ENCODE measurements around the gene MACROD2.

The MACROD2 gene

DNA sequence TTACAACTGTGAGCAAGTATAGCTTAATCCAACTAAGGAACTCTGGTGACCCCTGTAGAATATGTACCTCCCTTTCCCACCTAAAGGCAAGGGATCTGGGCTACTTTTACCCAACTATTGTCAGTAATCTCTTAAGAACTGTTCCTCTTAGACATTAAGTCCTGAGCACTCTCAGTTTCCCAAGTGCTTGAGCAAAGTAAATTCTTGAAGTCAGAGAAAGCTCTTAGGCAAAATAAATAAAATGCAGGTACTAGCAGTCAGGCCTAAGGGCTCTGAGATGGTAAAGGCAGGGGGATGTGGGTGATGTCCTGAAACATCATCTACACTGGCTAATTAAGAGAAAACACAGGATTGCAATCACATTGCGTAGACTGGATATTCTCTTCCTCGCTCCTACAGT, 788.5 kb downstream of the MACROD2 start:
- no peak for DNase-seq

DNA sequence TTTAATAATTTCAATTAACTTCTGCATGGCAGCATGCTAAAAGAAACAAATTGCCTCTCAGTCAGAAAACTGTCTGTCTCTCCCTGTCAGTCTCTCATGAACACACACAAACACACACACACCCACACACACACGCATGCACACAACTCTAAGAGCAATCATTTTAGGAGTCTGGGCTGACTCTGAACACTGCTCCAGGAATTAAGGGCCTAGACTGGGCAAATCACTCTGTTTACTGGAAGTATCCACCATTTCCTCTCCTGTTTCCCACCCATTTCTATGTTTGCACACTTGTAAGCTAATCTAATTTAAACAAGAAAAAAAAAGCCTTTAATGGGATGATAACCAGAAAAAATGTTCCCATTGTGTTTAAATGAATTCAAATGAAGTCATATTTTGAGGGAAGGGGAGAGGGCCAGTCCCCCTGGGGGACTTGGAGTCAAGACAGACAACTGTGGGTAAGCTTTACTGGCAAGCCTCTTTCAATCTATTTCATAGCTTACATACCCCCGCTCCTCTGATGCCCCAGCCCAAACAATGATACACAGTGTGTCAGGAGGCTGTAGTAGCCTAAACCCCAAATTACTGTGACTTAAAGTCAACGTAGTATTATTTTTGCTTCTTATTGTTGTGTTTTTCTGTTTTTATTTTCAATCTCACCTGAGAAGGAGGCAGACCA, 789.9 kb downstream of the MACROD2 start:
- DNase-seq, result no peak

DNA sequence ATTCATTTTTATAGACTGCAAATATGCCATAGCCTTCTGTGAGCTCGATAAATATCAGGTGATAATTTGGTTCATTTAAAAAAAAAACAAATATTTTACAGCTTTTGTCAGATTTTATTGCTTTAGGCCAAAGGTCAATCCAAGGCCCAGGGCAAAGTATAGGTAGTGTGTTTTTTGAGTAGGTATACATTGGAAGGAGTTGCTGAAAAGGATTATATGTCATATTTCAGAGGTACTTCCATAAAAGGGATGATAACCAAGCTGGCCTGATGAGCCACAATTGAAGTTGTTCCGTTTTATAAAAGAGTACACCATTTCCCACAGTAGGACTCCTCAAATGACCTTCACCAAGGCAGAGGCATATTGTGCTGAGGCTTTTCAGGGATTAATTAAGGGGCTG, 794.9 kb downstream of the MACROD2 start:
- no peak for DNase-seq

DNA sequence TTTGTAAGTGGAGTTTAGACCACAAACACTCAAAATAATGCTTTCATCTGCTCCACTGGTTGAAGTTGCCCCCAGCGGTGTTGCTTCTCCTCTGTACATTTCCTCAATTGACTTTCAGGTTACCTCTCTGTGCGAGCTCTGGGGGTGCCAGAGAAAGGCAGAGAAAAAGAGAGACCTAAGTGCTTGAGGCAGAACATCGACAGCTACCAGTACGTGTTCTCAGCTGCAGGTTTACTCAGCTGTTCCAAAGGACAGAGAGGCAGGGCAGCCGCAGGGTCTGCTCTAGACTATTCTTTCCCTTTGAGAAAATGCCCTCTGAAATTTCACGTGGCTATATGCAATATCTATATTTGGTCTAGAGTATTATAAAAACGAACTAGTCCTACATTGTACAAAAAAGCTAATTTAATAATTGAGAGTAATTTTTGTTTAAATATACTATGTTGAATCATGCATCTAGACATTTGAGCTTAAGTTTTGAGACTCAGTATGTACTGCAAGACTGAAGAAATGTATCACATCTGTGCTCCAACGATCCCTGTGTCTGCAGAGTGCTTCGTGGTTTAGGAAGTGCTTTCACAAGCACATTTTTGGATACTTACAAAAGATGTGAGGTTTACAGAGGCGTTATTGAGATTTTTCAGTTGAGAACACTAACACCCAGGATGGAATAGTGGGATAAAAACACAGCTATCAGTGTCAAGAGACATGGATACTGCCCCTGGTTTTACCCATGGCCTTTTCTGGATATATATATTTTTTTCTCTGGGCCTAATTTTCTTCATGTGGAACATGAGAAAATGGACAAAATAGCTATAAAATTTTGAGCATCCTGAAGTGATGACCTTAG, 795.7 kb downstream of the MACROD2 start:
- no peak for DNase-seq

DNA sequence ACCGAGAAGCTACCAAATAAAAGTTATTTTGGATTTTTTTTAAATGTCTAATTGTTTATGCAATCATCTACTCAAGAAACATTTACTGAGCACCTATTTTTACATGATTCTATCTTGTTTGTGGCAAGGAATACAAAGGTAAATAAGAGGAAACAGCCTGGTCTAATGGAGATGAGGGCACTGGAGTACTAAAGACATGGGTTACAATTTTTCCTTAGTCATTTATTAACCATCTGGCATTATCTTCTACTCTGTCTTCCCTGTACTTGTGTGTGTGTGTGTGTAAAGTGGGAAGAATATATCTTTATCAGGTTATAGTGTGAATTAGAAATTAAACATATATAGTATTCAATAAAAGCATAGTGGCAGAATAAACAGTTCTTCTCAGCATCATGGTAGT, 797.6 kb downstream of the MACROD2 start:
- DNase-seq, result no peak

DNA sequence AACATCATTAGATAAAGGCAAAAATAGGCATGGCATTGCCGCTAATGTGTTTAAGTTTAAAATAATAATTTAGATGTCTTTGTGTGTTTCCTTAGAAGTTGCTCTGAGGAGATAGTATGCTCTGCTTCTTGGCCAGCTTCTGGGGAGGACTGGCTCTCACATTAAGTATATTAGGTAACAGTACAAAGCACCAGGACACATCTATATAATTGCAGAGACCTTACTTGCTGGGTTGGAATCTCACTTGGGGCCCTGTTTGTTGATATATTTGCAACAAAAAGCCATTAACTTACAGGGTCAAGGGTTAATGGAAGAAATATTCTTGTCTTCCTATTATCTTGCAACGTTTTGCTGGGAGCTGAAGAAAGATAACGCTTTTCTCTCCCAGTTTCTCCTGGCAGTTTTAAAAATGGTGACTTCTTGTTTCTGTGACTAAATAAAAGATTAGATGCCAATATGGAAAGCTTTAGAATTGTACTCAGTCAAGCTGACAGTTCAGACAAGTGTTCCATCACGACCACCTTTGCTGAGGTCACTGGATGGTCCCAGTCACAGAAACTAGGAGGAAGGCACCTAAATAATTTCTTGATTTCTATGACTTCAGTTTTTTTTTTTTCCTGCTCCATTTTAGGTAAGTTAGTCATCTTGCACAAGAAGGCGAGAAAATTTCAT, 804.4 kb downstream of the MACROD2 start:
- DNase-seq, result no peak

DNA sequence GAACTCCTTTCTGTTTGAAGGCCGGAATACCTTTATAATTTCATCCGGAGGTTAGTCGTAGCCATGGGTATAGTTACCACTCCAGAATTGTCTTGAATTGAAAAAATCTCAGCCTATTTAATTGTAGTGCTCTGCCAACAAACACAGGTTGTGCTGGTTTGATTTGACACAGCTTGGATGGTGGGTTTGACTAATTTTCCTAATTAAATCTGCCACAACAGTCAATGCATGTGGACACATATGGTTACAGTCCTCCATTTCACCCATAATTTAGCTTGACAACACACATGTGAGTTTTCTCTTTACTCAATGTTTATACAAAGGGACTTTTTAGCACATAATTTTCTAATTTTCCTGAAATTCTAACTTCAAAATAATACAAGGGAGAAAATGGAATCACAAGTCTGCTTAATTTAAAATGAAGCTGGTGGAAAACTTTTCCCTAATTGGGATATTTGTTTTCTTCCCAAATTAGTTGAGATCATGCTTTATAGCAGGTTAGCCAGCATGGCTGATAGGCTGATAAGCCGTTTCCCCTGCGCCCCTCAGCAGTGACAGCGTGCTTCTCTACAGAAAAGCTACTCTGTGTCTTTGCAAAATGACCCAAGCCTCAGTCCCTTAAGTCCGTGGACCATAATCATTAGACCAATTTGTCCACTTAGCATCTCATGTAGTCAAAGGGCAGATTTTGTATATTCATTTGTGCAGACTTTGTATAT, 805.5 kb downstream of the MACROD2 start:
- DNase-seq, result no peak

DNA sequence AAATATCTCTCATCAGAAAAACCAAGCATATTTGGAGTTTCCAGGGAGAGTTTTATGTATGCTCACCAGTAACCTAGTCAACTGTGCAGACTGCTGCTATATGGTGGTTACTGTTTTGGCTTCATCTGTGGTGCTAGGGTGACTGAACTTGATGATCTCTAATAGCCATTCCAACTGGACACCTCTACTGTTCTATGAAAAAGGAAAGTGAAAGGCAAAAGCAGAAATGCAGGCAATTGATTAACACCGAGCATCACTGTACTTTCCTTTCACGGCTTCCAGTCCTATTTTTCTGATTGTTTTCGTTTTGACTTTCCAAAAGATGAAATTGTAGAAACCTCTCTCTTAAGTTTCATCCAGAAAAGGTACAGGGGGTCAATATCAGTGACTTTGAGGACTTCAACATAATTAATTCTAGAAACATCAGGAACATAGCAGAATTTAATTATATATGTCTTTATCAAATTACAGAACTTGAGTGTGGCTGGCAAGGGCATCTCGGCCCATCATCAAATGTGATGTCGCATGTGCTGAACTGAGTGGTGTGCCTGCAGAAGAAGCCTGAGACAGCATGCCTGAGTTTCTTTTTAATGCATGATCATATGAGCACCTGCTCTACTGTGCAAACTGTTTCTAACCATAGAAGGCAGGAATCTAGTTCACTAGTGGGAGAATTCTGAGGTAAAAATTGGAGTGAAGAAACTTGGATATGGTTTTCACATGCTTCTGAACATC, 806.4 kb downstream of the MACROD2 start:
- no peak for DNase-seq

DNA sequence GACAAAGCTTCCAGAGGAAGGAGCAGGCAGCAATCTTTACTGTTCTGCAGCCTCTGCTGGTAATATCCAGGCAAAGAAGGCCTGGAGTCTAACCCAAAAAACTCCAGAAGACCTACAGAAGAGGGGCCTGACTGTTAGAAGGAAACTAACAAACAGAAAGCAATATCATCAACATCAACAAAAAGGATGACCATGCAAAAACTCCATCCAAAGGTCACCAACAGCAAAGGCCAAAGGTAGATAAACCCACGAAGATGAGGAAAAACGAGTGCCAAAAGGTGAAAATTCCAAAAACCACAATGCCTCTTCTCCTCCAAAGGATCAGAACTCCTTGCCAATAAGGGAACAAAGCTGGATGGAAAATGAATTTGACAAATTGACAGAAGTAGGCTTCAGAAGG, 811.9 kb downstream of the MACROD2 start:
- DNase-seq, result no peak

DNA sequence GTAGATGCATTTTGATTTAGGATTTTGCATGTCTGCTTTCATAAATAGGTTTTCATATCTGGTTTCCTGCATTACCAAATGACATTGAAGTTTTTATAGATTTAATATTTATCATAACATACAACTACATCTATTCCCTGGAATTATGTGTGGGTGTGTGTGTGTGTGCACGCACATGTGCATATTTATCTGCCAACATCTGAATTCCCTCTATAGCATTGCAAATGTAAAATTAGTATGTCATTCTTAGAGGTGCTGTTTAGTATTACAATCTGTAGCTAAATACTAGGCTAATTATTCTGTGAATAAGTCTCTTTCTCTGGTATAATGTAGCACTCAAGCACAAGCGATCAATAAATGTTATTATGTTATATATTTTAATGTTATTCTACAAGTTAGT, 820.0 kb downstream of the MACROD2 start:
- DNase-seq, result no peak

DNA sequence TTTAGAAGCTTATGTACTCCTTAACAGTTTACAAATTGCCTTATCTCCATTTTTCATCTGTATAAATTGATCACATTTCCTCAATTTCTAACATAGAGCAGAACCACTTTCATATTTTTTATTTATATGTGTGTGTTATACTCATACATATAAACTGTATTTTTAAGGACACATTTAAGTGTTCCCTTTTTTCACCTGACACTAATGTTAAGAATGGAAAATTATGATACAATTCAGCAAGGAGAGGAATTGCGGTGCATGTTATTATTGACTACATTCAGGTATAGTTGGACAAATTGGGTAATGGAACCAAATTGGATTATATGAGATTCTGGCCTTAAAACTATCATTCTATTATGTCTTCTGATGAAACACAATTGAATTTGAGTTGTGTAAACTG, 821.2 kb downstream of the MACROD2 start:
- DNase-seq, result no peak

DNA sequence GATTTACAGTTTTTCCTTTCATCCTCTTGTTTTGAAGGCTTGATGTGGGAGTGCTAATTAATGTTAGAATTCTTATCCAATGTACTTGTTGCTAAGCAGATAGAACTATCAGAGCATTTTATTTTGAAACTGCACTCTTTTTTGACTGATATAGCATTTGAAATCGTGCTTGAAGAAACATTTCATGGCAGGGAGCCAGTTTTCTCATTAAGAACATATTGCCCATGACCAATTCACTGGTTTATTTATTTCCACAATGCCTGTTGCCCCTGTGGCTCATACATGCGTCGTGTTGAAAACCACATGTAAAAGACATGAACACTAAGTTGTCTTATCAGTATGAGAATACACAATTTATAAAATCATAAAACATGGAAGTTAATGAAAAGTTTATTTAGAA, 821.8 kb downstream of the MACROD2 start:
- DNase-seq, result no peak

DNA sequence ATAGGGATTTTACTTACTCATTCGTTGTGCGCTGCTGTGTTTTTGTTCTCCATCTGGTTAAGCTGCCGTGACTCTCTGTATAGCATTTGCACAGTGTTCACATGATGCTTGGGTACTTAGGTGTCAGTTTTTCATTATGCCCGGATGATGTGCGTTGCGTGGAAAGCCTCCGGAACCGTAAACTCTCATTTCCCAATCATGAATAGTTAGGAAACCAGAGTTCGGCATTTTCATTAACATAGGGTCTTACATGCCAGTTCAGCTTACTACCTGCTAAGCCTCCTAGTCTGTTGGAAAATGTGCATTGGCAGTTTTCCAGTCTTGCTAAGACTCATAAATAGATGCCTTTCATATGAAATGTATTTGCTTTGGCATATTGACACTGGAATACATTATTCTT, 825.5 kb downstream of the MACROD2 start:
- no peak for DNase-seq

DNA sequence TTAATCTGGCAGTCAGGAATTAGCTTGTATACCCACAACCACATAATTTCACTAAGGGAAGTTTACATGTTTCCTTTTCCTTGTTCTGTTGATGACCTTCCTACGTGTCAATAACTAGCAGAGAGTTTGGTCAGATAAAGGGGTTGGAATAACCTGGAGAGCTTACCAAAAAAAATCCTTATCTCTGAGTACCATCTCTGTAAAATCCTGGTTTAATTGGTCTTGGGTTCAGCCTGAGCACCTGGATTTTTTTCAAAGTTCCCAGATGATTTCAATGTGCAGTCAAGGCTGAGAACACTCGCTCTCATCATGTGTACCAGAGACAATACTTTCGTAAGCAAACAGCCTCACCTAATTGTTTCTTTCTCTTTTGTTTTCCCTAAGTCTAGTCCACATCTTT, 825.9 kb downstream of the MACROD2 start:
- no peak for DNase-seq

DNA sequence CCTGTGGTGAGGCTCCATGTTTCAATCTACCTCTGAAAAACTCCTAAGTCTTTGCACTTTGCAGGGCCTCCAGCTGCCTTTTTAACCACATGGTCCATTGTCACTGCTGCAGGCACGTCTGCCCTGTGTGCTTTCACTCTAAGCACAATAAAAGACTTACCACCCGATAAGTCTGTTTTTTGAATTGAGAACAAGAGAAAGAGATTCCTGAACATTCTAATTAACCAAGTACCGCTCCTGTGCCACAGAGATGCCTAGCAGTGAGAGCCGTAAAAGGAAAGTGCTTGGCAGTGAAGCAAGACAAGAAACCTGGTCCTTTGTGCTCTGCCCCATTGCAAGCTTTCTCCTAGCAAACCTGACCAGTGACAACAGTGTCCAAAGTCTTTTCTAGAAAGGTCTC, 829.7 kb downstream of the MACROD2 start:
- no peak for DNase-seq

DNA sequence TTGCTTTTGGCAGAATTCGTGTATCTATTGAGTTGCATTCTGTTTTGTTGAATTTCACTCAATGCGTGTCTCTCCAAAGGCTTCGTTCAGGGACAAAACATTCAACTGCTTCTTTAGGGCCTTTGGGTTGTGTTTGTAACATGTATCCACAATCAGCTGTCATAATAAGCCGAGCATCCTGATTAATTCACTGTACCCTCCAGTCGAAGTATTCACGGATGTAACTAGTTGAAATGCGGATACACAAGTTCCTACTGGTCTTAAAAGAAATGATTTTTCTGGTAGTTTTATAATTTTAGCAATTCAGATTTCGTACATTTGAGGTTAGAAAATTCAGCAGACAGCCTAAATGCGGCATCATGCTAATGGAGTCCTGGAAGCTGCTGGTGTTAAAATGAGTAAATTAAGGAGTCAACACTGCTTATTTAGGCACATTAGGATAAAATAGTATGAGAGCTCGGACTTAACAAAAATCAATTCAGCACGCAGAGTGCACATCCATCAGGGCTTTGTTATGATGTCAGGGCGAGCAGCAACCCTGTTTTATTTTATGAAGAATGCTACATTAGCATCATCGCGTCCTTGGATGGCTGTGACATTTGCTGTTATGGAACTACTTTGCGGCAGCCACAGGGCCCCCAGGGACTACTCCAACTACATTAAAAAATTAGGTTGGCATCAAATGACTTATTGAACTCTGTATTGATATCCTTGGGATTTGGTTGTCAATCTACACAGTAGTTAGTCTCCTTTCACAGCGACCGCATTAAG, 831.4 kb downstream of the MACROD2 start:
- DNase-seq, result no peak

DNA sequence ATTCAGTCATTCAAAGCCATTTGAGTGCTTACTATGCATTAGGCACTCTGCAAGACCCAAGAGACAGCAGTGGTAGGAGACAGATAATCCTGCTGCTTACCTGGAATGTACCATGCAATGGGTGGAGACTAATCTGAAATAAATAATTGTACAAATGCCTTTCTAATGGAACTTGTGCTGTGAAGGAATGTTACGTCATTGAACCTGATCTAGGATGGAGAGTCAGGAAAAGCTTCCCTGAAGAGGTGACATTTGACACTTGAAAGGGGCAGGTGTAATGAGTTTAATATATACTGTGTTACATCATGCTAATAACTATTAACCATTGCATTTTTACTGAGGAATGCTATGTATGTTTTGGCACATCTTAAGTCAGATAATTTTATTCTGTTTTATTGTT, 833.1 kb downstream of the MACROD2 start:
- no peak for DNase-seq

DNA sequence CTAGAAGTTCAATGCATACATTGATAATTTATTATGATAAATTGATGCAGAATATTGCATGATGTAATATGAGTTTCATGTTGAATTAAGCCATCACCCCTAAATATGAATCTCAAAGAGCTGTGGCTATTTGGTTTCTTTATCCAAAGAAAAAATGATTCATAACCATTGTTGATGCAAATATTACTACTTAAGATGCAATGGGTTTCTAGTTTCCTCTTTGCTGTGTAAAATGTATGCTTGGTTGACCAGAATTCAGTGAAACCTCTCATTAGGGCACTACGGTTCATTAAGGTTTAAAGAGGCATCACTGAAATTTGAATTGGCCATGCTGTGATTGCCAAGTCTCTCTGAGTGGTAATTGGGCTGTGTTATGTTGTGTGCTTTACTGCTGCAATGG, 834.6 kb downstream of the MACROD2 start:
- DNase-seq, result no peak

DNA sequence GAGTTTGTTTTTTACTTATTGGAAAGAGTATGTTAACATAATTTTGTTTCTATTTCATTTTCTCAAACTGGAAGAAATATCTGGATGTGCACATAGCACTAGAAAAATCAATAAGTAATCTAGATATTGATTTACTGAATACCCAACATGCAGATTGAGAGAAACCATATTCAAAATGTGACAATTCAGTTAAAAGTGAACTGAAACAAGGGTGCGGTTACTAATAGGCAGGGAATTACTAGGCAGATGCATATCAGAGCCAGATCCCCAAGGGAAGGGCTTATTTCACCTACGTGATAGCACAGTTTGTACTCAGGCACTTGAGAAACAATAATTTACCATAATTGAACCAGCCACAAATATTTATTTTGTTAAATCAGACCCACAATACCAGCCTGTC, 835.1 kb downstream of the MACROD2 start:
- no peak for DNase-seq

DNA sequence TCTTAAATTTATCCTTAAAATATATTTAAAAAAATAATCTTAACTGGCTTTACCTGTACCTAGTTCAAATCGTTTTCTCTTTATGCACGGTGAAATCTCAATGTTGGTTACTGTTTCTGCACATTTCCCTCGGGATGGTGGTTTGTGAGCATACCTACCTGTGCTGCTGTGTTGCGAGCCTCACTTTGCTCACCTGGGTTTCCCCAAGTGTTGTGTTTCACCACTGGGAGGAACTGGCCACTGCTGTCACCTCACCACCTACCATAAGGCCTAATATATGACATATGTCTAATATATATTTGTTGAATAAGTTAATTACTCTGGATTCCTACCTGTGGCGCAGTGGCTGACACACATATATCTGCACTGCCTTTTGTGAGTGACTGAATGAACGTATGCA, 835.6 kb downstream of the MACROD2 start:
- no peak for DNase-seq

DNA sequence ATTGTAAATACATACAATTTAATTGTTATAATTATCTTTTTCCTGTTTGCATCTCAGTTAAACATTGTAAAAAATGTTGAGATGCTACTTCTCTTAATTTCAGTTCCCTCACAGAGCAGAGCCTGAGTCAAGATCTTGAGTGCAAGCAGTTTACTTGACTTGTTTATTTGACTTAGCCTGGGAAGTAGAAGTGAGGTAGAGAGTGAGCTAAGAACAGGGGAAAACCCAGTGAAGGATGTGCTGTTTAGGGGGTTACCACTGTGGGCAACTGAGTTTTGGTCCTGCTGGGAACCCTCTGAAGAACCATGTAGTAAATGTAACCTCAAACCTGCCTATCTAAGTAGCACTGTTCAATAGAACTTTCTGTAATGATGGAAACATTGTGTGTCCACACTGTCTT, 837.3 kb downstream of the MACROD2 start:
- DNase-seq, result no peak
